ENCODE data around the gene CPNE4.

- TF ChIP-seq CTCF (IDR thresholded peaks at IDR 0.05), result no peak
- no peak for TF ChIP-seq POLR2A (IDR thresholded peaks at IDR 0.05)
These were observed 305.7 kb downstream of the CPNE4 start for GRCh38 chr3:131728898-131729642.

Data from stomach (tissue), 4 donors.